ENCODE measurements around the gene OR3A2.
"Not testable (repeated sequence)": the region's sequence is repeated elsewhere in the genome, so short reads cannot be mapped to it uniquely, and the experiment has no call there.

The OR3A2 gene

DNA sequence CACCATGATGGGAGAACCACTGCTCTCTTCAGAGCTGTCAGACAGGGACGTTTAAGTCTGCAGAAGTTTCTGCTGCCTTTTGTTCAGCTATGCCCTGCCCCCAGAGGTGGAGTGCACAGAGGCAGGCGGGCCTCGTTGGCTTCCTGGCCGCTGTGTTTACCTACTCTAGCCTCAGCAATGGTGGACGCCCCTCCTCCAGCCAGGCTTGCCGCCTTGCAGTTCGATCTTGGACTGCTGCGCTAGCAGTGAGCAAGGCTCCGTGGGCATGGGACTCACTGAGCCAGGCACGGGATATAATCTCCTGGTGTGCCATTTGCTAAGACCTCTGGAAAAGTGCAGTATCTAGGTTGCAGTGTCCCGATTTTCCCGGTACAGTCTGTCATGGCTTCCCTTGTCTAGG is 43.3 kb downstream of the OR3A2 start:
- H3K9me3 ChIP-seq (ENCODE audit: control insufficient read depth, low read length), result peaks cover 19% of the 10 kb centered on the region
- 74% methylated on average over 12 of the region's 12 CpGs for WGBS
- H2AK5ac ChIP-seq (ENCODE audit: low read length, severe bottlenecking); H2BK5ac ChIP-seq (ENCODE audit: low read depth, low read length, poor library complexity, severe bottlenecking); H3K79me1 ChIP-seq (replicated peaks; ENCODE audit: low read length, poor library complexity, severe bottlenecking); H2AFZ ChIP-seq (ENCODE audit: low read depth, low read length); H3K18ac ChIP-seq (ENCODE audit: low read depth in 1 of 2, low read length in 2 of 2); H3K4me3 ChIP-seq (ENCODE audit: insufficient read depth in 1 of 2, low read depth in 1 of 2, low read length in 2 of 2); H3K23ac ChIP-seq (ENCODE audit: low read length in 2 of 2); H4K8ac ChIP-seq (ENCODE audit: low read length); H3K4me2 ChIP-seq (ENCODE audit: low read length, poor library complexity, severe bottlenecking); H3K27me3 ChIP-seq (ENCODE audit: control insufficient read depth in 1 of 2, insufficient read depth in 1 of 2, low read length in 2 of 2); H3K14ac ChIP-seq (ENCODE audit: low read length in 2 of 2); H3K9ac ChIP-seq (ENCODE audit: low read length); H3K4ac ChIP-seq (ENCODE audit: low read depth in 1 of 2, low read length in 2 of 2); H2BK12ac ChIP-seq (ENCODE audit: low read length in 2 of 2); H3K36me3 ChIP-seq (ENCODE audit: control insufficient read depth in 1 of 2, insufficient read depth in 2 of 2, low read depth in 1 of 2, low read length in 2 of 2); H3K27ac ChIP-seq (ENCODE audit: low read length, poor library complexity, severe bottlenecking); DNase-seq; H3K4me1 ChIP-seq (ENCODE audit: control insufficient read depth, insufficient read depth, low read depth, low read length); H2BK120ac ChIP-seq (ENCODE audit: low read depth, low read length); H2BK15ac ChIP-seq (ENCODE audit: low read depth, poor library complexity, severe bottlenecking); H4K91ac ChIP-seq (ENCODE audit: low read length): not testable (repeated sequence)

GRCh38 chr17:3335876-3336275 is 50.2 kb downstream of the OR3A2 start:
- no peak for DNase-seq
- H2BK15ac ChIP-seq (ENCODE audit: low read depth, poor library complexity, severe bottlenecking), result no peak overlapping the region
- H2BK5ac ChIP-seq (ENCODE audit: low read depth, low read length, poor library complexity, severe bottlenecking), result no peak overlapping the region
- H3K9ac ChIP-seq (ENCODE audit: low read length), result no peak overlapping the region
- H3K4ac ChIP-seq (ENCODE audit: low read depth in 1 of 2, low read length in 2 of 2), result no peak overlapping the region
- no peak overlapping the region for H2BK12ac ChIP-seq (ENCODE audit: low read length in 2 of 2)
- no peak overlapping the region for H3K23ac ChIP-seq (ENCODE audit: low read length in 2 of 2)
- H3K36me3 ChIP-seq (ENCODE audit: control insufficient read depth in 1 of 2, insufficient read depth in 2 of 2, low read depth in 1 of 2, low read length in 2 of 2), result no peaks in the 10 kb centered on the region
- H2AFZ ChIP-seq (ENCODE audit: low read depth, low read length), result no peak overlapping the region
- H3K27me3 ChIP-seq (ENCODE audit: control insufficient read depth in 1 of 2, insufficient read depth in 1 of 2, low read length in 2 of 2), result no peaks in the 10 kb centered on the region
- no peaks in the 10 kb centered on the region for H3K9me3 ChIP-seq (ENCODE audit: control insufficient read depth, low read length)
- no peak overlapping the region for H3K18ac ChIP-seq (ENCODE audit: low read depth in 1 of 2, low read length in 2 of 2)
- no peak overlapping the region for H3K14ac ChIP-seq (ENCODE audit: low read length in 2 of 2)
- no peak overlapping the region for H2AK5ac ChIP-seq (ENCODE audit: low read length, severe bottlenecking)
- H3K4me3 ChIP-seq (ENCODE audit: insufficient read depth in 1 of 2, low read depth in 1 of 2, low read length in 2 of 2), result no peak overlapping the region
- H4K91ac ChIP-seq (ENCODE audit: low read length), result no peak overlapping the region
- H4K8ac ChIP-seq (ENCODE audit: low read length), result no peak overlapping the region
- H3K4me2 ChIP-seq (ENCODE audit: low read length, poor library complexity, severe bottlenecking), result no peak overlapping the region
- no peaks in the 10 kb centered on the region for H3K79me1 ChIP-seq (replicated peaks; ENCODE audit: low read length, poor library complexity, severe bottlenecking)
- H2BK120ac ChIP-seq (ENCODE audit: low read depth, low read length), result no peak overlapping the region
- 59% methylated on average over 4 of the region's 4 CpGs for WGBS
- no peaks in the 10 kb centered on the region for H3K4me1 ChIP-seq (ENCODE audit: control insufficient read depth, insufficient read depth, low read depth, low read length)
- H3K27ac ChIP-seq (ENCODE audit: low read length, poor library complexity, severe bottlenecking), result no peak overlapping the region

DNA sequence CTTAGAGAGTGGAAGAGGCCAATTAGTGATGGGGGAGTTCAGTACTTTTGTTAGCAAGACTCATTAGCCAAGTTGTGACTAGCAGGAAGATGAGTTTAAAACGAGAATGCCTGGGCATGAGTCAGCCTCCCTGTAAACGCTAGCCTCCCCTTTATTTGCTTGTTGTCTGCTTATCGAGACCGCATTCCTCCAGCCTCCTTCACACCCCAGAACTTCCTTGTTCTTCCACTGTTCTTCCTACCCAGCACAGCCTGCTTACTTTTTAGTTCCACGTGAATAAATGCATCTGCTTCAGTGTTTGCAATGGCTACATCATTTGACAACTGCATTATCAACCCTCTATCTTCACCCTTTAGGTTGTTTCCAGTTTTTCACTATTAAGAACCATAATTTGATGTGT is 67.8 kb downstream of the OR3A2 start:
- Histone ChIP-seq H3K27me3 (ENCODE audit: control insufficient read depth in 1 of 2, insufficient read depth in 1 of 2, low read length in 2 of 2) (no peaks in the 10 kb centered on the region), H2BK15ac (ENCODE audit: low read depth, poor library complexity, severe bottlenecking) (no peak overlapping the region), H3K4me1 (ENCODE audit: control insufficient read depth, insufficient read depth, low read depth, low read length) (no peaks in the 10 kb centered on the region), H3K4ac (ENCODE audit: low read depth in 1 of 2, low read length in 2 of 2) (no peak overlapping the region), H3K14ac (ENCODE audit: low read length in 2 of 2) (no peak overlapping the region), H3K9me3 (ENCODE audit: control insufficient read depth, low read length) (no peaks in the 10 kb centered on the region), H3K18ac (ENCODE audit: low read depth in 1 of 2, low read length in 2 of 2) (no peak overlapping the region), H4K91ac (ENCODE audit: low read length) (no peak overlapping the region), H3K36me3 (ENCODE audit: control insufficient read depth in 1 of 2, insufficient read depth in 2 of 2, low read depth in 1 of 2, low read length in 2 of 2) (no peaks in the 10 kb centered on the region), H3K9ac (ENCODE audit: low read length) (no peak overlapping the region), H2BK5ac (ENCODE audit: low read depth, low read length, poor library complexity, severe bottlenecking) (no peak overlapping the region), H3K27ac (ENCODE audit: low read length, poor library complexity, severe bottlenecking) (no peak overlapping the region), H2AFZ (ENCODE audit: low read depth, low read length) (no peak overlapping the region), H3K4me3 (ENCODE audit: insufficient read depth in 1 of 2, low read depth in 1 of 2, low read length in 2 of 2) (no peak overlapping the region), H2BK12ac (ENCODE audit: low read length in 2 of 2) (no peak overlapping the region), H3K4me2 (ENCODE audit: low read length, poor library complexity, severe bottlenecking) (no peak overlapping the region), H2BK120ac (ENCODE audit: low read depth, low read length) (no peak overlapping the region), H3K79me1 (replicated peaks; ENCODE audit: low read length, poor library complexity, severe bottlenecking) (no peaks in the 10 kb centered on the region), H4K8ac (ENCODE audit: low read length) (no peak overlapping the region), H2AK5ac (ENCODE audit: low read length, severe bottlenecking) (no peak overlapping the region), H3K23ac (ENCODE audit: low read length in 2 of 2) (no peak overlapping the region)
- 62% methylated on average over 5 of the region's 5 CpGs for WGBS
- no peak for DNase-seq

DNA sequence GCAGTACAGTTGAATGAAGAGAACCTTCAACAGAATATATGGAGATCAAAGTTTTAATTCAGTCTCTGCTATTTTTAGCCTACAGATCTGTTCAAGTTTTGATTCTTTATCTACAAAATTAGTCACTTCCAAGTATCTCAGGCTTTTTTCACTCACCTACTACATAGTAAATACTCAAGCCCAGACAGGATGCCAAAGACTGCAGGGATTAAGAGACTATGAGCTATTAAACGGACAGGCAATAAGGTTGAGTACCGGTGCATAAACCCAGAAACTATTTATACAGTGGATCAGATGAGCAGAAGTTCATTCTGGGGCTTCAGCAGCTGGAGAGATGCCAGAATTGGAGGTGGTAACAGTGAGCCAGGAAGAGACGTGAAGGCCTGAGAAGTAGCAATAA is 69.3 kb downstream of the OR3A2 start:
- Histone ChIP-seq H2AK5ac (ENCODE audit: low read length, severe bottlenecking) (no peak overlapping the region), H2BK120ac (ENCODE audit: low read depth, low read length) (no peak overlapping the region), H3K27ac (ENCODE audit: low read length, poor library complexity, severe bottlenecking) (no peak overlapping the region), H3K23ac (ENCODE audit: low read length in 2 of 2) (no peak overlapping the region), H3K4ac (ENCODE audit: low read depth in 1 of 2, low read length in 2 of 2) (no peak overlapping the region), H3K18ac (ENCODE audit: low read depth in 1 of 2, low read length in 2 of 2) (no peak overlapping the region), H3K4me3 (ENCODE audit: insufficient read depth in 1 of 2, low read depth in 1 of 2, low read length in 2 of 2) (no peak overlapping the region), H3K79me1 (replicated peaks; ENCODE audit: low read length, poor library complexity, severe bottlenecking) (no peaks in the 10 kb centered on the region), H3K14ac (ENCODE audit: low read length in 2 of 2) (no peak overlapping the region), H3K9ac (ENCODE audit: low read length) (no peak overlapping the region), H3K27me3 (ENCODE audit: control insufficient read depth in 1 of 2, insufficient read depth in 1 of 2, low read length in 2 of 2) (no peaks in the 10 kb centered on the region), H2BK5ac (ENCODE audit: low read depth, low read length, poor library complexity, severe bottlenecking) (no peak overlapping the region), H3K9me3 (ENCODE audit: control insufficient read depth, low read length) (no peaks in the 10 kb centered on the region), H3K36me3 (ENCODE audit: control insufficient read depth in 1 of 2, insufficient read depth in 2 of 2, low read depth in 1 of 2, low read length in 2 of 2) (no peaks in the 10 kb centered on the region), H3K4me1 (ENCODE audit: control insufficient read depth, insufficient read depth, low read depth, low read length) (no peaks in the 10 kb centered on the region), H4K8ac (ENCODE audit: low read length) (no peak overlapping the region), H2BK15ac (ENCODE audit: low read depth, poor library complexity, severe bottlenecking) (no peak overlapping the region), H3K4me2 (ENCODE audit: low read length, poor library complexity, severe bottlenecking) (no peak overlapping the region), H4K91ac (ENCODE audit: low read length) (no peak overlapping the region), H2BK12ac (ENCODE audit: low read length in 2 of 2) (no peak overlapping the region), H2AFZ (ENCODE audit: low read depth, low read length) (no peak overlapping the region)
- WGBS, result 66% methylated on average over 3 of the region's 3 CpGs
- DNase-seq, result no peak

Measured in mesenchymal stem cell (in vitro differentiated cells and primary cell).